ENCODE data around the gene ZNF212.

DNA sequence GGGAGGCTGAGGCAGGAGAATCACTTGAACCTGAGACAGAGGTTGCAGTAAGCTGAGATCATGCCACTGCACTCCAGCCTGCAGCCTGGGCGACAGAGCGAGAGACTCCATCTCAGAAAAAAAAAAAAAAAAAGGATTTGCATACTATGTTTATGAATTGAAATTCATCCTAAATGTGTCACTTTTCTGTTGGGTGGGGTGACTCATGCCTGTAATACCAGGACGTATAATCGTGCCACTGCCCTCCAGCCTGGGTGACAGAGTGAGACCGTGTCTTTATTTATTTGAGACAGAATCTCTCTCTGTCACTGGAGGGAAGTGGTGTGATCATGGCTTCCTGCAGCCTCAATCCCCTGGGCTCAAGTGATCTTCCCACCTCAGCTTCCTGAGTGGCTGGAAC, 5.8 kb downstream of the ZNF212 start:
- no peak for TF ChIP-seq CTBP1 (IDR thresholded peaks at IDR 0.05; ENCODE audit: borderline replicate concordance)
- TF ChIP-seq LCOR (CRISPR knock-in tag; IDR thresholded peaks at IDR 0.05), result no peak
- no peak for TF ChIP-seq NFYB (IDR thresholded peaks at IDR 0.05; ENCODE audit: extremely low read depth, insufficient read length)
- no peak for TF ChIP-seq HDAC6 (IDR thresholded peaks at IDR 0.05; ENCODE audit: low read depth, low read length)
- no peak for TF ChIP-seq ZNF507 (tag; conservative IDR thresholded peaks at IDR 0.05)
- TF ChIP-seq BRD9 (IDR thresholded peaks at IDR 0.05; ENCODE audit: low read depth, partially characterized antibody), result no peak

Measured in K562 (cell line).